Measurements from ENCODE around the gene FAM171A2. TPM values are rescaled to one million over a fixed set of nuclear protein-coding genes. Genes with fewer than 3 reads are reported as not detected.

The FAM171A2 gene
- total and polyA plus RNA-seq, 2 of the 4 experiments (the other 2 are of a cell fraction): 3.2 to 5.9 TPM

- no peaks in the 10 kb centered on the region for H3K9me3 ChIP-seq (ENCODE audit: control insufficient read depth, insufficient read depth, low read length)
- H3K27me3 ChIP-seq (ENCODE audit: control insufficient read depth, insufficient read depth, low read length): peaks cover 13% of the 10 kb centered on the region; the same call in 1 of the 2 replicates
- no peak overlapping the region for H3K4me3 ChIP-seq (ENCODE audit: insufficient read depth, low read depth, low read length)
- H4K20me1 ChIP-seq (ENCODE audit: insufficient read depth, low read length): no peaks in the 10 kb centered on the region
- no CpG with 5 or more reads among the region's 3 CpGs for WGBS, 2 experiments (ENCODE audit: extremely low coverage in 2 of 2, insufficient read length in 1 of 2)
- no peak overlapping the region for H3K4me2 ChIP-seq (ENCODE audit: low read depth, low read length)
- ChIA-PET POLR2A (ENCODE audit: unreplicated experiment) (no interaction called here), CTCF (no interaction called here)
- dilution Hi-C loops (cut with HindIII; ENCODE audit: low sequenced_read_pairs, unreplicated experiment) (no loop called here), in situ Hi-C loops (cut with MboI; ENCODE audit: low sequenced_read_pairs) (no loop called here), intact Hi-C loops (cut with micrococcal nuclease) (no loop called here)
- H3K9me1 ChIP-seq (ENCODE audit: insufficient read depth, low read length): no peaks in the 10 kb centered on the region
- H2BK5ac ChIP-seq (ENCODE audit: low read depth, low read length, poor library complexity, severe bottlenecking): no peak overlapping the region
- DNase-seq (no peak), ATAC-seq (ENCODE audit: low read depth) (no peak)
- no peaks in the 10 kb centered on the region for H3K4me1 ChIP-seq (ENCODE audit: control insufficient read depth, insufficient read depth, low read length)
- no peak overlapping the region for H3K27ac ChIP-seq (ENCODE audit: insufficient read depth, low read length)
- no peak overlapping the region for H4K91ac ChIP-seq (ENCODE audit: insufficient read depth, low read depth, low read length)
- no peak overlapping the region for H2AK9ac ChIP-seq (replicated peaks; ENCODE audit: low read depth, low read length, poor library complexity)
- H3K18ac ChIP-seq (ENCODE audit: low read depth, low read length): no peak overlapping the region
- TF ChIP-seq SMC3 (IDR thresholded peaks at IDR 0.05; ENCODE audit: low read depth, low read length): no peak
- TF ChIP-seq ELK1 (IDR thresholded peaks at IDR 0.05; ENCODE audit: borderline replicate concordance, low read depth, low read length): no peak
- no peak for TF ChIP-seq CTCF (conservative IDR thresholded peaks at IDR 0.05; ENCODE audit: low read depth, low read length)
- TF ChIP-seq, protein P1, sequence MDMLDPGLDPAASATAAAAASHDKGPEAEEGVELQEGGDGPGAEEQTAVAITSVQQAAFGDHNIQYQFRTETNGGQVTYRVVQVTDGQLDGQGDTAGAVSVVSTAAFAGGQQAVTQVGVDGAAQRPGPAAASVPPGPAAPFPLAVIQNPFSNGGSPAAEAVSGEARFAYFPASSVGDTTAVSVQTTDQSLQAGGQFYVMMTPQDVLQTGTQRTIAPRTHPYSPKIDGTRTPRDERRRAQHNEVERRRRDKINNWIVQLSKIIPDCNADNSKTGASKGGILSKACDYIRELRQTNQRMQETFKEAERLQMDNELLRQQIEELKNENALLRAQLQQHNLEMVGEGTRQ (IDR thresholded peaks at IDR 0.05; ENCODE audit: low read depth, low read length): no peak
- TF ChIP-seq FOS (IDR thresholded peaks at IDR 0.05; ENCODE audit: low read depth, low read length): no peak
- TF ChIP-seq MAFK (IDR thresholded peaks at IDR 0.05; ENCODE audit: low read depth, low read length): no peak
- no peak for TF ChIP-seq MAZ (IDR thresholded peaks at IDR 0.05; ENCODE audit: borderline replicate concordance, low read depth, low read length)
- TF ChIP-seq BHLHE40 (IDR thresholded peaks at IDR 0.05; ENCODE audit: low read depth, low read length): no peak
- TF ChIP-seq RAD21 (IDR thresholded peaks at IDR 0.05; ENCODE audit: low read length): no peak
- TF ChIP-seq RCOR1 (IDR thresholded peaks at IDR 0.05; ENCODE audit: insufficient replicate concordance, low read length): no peak
- TF ChIP-seq CEBPB (IDR thresholded peaks at IDR 0.05; ENCODE audit: low read depth, low read length): no peak
- TF ChIP-seq RFX5 (IDR thresholded peaks at IDR 0.05; ENCODE audit: low read depth, low read length): no peak
- TF ChIP-seq NFE2L2 (IDR thresholded peaks at IDR 0.05; ENCODE audit: low read depth, low read length): no peak
- TF ChIP-seq CHD1 (IDR thresholded peaks at IDR 0.05; ENCODE audit: low read depth, low read length): no peak
- no peak for TF ChIP-seq MXI1 (IDR thresholded peaks at IDR 0.05; ENCODE audit: borderline replicate concordance, low read depth, low read length)
- no peak overlapping the region for H2BK15ac ChIP-seq (ENCODE audit: low read depth, low read length)
- H3K9ac ChIP-seq (ENCODE audit: low read depth, low read length): no peak overlapping the region
- no peaks in the 10 kb centered on the region for H3K36me3 ChIP-seq (ENCODE audit: control insufficient read depth, insufficient read depth, low read length)
- no peak overlapping the region for H3K56ac ChIP-seq (ENCODE audit: extremely low read depth, insufficient read depth, low read length)
- H4K8ac ChIP-seq (ENCODE audit: low read depth in 2 of 2, low read length in 2 of 2): no peak overlapping the region
- H3K23ac ChIP-seq (ENCODE audit: low read depth, low read length): no peak overlapping the region
- no peak overlapping the region for H2BK120ac ChIP-seq (ENCODE audit: low read depth, low read length)
- no peak overlapping the region for H2AFZ ChIP-seq (replicated peaks; ENCODE audit: low read length, poor library complexity)
- H2BK20ac ChIP-seq (ENCODE audit: low read depth, low read length): no peak overlapping the region
- no peak overlapping the region for H4K5ac ChIP-seq (ENCODE audit: low read depth, low read length)
- no peak overlapping the region for H3K14ac ChIP-seq (replicated peaks; ENCODE audit: low read depth, low read length)
- H3K79me1 ChIP-seq (ENCODE audit: low read depth in 1 of 2, low read length in 2 of 2): no peaks in the 10 kb centered on the region
- H3K4ac ChIP-seq (ENCODE audit: low read depth, low read length): no peak overlapping the region
- BruUV-seq (replicated peaks): no TSS peak
- H2AK5ac ChIP-seq (ENCODE audit: low read depth, low read length): no peak overlapping the region
Measured at GRCh38 chr17:44335564-44335963, 28.1 kb downstream of the FAM171A2 start.

Measured in IMR-90 (cell line).